ES-I3 (cell line): ENCODE results near the gene MFSD6.

Experiments
- H3K36me3 ChIP-seq: 2 replicates; pipeline ENCODE4 v1.6.1; 2013; ENCODE audit warnings: mild to moderate bottlenecking, low read length, control low read depth, moderate library complexity; ENCODE audit not compliant: insufficient read depth
- H3K4me1 ChIP-seq: 2 replicates; pipeline ENCODE4 v1.6.1; 2013; ENCODE audit warnings: mild to moderate bottlenecking, control low read depth, low read length; ENCODE audit not compliant: insufficient read depth
- H3K9ac ChIP-seq: 2 replicates; pipeline ENCODE4 v1.6.1; 2013; ENCODE audit warnings: low read depth, mild to moderate bottlenecking, low read length, moderate library complexity
- H3K9me3 ChIP-seq: 2 replicates; pipeline ENCODE4 v1.6.1; 2013; ENCODE audit warnings: mild to moderate bottlenecking, low read length, moderate library complexity; ENCODE audit not compliant: control insufficient read depth, insufficient read depth

Gene MFSD6

DNA sequence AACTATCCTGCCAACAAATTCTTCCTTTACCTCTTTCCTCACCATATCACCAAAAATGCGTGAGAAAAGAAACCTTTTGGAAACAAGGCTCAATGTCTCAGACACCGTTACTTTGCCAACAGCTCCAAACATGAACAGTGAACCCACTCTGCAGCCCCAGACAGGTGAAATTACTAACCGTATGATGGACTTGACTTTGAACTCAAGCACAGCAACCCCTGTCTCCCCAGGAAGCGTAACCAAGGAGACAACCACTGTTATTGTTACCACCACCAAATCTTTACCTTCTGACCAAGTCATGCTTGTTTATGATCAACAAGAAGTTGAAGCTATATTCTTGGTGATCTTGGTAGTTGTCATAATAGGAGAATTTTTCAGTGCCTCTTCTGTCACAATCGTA lies 28.4 kb downstream of the MFSD6 start:
- H3K36me3 ChIP-seq: no peaks in the 10 kb centered on the region
- H3K9ac ChIP-seq: no peak overlapping the region
- H3K4me1 ChIP-seq: no peaks in the 10 kb centered on the region
- H3K9me3 ChIP-seq: no peaks in the 10 kb centered on the region

DNA sequence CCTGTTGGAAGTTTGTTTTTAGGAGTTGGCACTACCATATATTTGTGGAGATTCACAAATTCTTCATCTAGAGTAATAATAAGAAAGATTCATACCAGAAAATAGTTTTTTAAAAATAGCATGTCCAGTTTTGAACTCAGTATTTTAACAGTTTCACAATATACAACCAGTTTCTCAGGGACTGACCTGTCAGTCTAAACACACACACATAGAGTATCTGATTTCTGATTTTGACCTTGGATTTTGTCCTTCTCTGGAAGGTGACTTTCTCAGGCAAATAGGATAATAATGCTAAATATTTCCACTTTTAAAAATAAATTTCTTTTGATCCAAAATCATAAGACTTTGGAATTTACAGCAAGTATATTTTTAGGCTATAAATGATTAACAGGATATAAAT lies 32.0 kb downstream of the MFSD6 start:
- Histone ChIP-seq H3K4me1 (no peaks in the 10 kb centered on the region), H3K9ac (no peak overlapping the region), H3K36me3 (no peaks in the 10 kb centered on the region), H3K9me3 (no peaks in the 10 kb centered on the region)

DNA sequence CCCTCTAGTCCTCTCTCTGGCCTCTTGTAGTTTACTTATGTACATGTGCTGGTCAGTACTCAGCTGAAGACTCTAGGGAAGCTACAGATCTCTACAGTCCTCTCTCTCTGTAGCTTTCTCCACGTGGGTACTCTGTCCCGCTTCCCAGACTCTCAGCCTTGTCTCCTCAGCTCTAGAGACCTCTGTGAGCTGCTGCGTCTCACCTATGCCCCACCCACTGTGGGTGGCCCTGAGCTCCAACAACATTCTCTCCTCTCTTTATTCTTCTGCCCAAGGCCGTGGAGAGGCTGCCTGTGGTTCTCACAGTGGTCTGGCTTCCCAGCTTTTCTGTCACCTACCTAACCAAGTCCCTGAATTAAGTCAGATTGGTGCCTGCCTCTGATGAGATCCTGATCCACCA lies 33.4 kb downstream of the MFSD6 start:
- no peaks in the 10 kb centered on the region for H3K9me3 ChIP-seq
- no peaks in the 10 kb centered on the region for H3K4me1 ChIP-seq
- no peaks in the 10 kb centered on the region for H3K36me3 ChIP-seq
- H3K9ac ChIP-seq: no peak overlapping the region

DNA sequence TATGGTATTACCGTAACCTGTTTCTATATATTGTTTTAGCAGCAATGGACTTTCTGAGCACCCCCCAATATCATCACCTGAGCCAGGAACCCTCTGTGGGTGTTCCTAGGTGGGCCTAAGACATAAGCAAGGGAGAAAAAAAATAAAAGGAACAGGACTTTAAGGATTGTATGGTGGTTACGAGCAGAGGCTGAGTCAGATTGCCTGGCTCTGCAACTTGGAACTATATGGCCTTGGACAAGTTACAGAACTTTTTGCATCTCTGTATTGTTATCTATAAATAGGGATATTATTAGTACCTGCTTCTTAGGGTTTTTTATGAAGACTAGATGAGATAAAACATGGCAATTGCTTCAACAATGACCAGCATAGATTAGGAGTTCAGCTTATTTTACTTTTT lies 34.9 kb downstream of the MFSD6 start:
- H3K36me3 ChIP-seq: no peaks in the 10 kb centered on the region
- H3K4me1 ChIP-seq: no peaks in the 10 kb centered on the region
- H3K9ac ChIP-seq: no peak overlapping the region
- H3K9me3 ChIP-seq: no peaks in the 10 kb centered on the region

DNA sequence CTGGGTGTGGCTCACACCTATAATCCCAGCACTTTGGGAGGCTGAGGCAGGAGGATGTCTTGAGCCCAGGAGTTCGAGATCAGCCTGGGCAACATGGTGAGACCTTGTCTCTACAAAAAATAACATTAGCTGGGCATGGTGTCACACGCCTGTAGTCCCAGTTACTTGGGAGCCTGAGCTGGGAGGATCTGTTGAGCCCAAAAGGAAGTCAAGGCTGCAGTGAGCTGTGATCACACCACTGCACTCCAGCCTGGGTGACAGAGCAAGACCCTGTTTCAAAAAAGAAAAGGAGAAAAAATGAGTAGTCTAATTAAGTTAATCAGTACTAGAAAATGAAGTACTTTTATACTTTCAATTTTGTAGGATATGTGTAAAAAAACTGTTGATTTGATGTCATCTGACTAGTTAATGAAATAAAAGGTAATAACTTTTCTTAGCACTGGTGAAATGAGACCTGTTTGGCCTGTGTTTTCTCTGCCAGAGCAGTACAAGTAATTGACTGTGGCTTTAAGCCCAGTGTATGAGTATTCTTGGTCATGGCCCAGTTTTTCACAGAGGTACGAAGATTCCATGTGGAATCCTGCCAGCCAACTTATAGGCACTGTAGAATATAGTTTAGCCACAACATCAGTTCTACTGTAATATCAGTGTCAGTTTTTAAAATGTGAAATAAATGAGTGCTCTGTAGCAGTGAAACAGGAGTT lies 35.8 kb downstream of the MFSD6 start:
- Histone ChIP-seq H3K9me3 (no peaks in the 10 kb centered on the region), H3K9ac (no peak overlapping the region), H3K36me3 (no peaks in the 10 kb centered on the region), H3K4me1 (no peaks in the 10 kb centered on the region)

DNA sequence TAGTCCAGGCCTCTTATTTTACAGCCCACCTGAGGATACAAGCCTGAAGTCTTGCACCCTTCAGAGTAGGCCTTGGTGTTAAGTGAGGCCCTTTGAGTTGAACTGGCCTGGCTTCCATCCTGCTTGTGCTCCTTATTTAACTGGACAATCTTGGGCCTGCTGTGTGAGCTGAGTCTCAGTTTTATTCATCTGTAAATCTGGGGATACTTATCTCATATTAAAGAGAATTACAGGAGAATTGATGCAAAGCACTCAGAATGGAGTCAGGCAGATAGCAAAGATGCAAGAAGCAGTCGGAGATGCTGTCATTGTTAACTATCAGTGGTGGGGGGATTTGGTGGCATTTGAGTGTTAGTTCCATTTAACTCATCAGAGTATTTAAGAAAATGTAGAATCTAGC lies 36.8 kb downstream of the MFSD6 start:
- no peaks in the 10 kb centered on the region for H3K4me1 ChIP-seq
- H3K9me3 ChIP-seq: no peaks in the 10 kb centered on the region
- no peak overlapping the region for H3K9ac ChIP-seq
- H3K36me3 ChIP-seq: no peaks in the 10 kb centered on the region

DNA sequence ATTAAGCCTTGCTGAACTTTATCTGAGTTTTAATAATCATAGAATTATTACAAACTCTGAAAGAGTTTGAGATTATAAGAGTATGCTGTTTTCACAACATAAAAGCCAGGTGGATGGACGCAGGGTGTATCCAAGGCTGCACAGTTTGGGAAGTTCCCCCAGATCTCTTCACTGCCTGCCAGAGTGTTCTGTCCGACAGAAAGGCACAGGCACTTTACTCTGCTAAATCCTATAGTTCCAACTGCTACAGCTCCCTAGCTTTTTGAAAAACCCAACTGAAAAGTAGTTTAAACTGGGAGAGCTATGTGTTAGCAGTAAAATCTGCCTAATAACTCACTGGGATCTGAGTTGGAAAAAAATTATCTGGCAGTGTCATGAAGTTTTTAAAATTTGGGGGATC lies 38.0 kb downstream of the MFSD6 start:
- Histone ChIP-seq H3K9ac (no peak overlapping the region), H3K36me3 (no peaks in the 10 kb centered on the region), H3K9me3 (no peaks in the 10 kb centered on the region), H3K4me1 (no peaks in the 10 kb centered on the region)

DNA sequence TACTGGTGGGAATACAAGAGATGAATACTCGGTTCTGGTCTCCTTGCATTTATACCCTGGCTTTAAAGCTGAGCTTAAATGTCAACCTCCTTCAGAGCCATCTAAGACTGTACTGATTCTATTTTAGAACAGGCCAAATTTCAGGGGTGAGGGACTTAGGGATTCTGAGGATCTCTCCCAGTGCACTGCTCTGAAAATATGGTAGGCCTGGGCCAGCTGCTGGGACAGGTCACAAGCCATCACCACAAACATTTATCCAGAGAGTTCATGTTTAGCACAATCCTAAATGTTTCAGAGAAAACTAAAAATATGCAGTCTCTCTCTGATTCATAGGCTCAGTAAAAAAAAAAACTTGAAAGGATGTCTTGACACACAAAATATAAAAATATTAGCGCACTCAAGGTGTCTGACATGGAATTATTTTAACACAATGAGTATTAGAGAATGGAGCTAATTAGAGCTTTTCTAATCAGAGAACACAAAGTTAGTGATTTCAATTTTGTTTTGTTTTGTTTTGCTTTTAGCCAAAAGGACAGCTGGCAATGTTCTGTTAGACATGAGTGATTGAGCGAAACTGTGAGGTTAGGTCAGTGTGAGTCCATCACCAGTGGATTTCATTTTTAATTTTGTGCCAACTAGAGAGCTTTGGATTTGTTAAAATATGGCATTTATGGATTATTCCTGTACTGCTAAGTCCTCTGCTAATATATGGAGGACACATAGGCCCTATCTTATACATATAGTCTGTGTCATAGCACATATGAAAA lies 38.8 kb downstream of the MFSD6 start:
- Histone ChIP-seq H3K9me3 (no peaks in the 10 kb centered on the region), H3K4me1 (no peaks in the 10 kb centered on the region), H3K9ac (no peak overlapping the region)

DNA sequence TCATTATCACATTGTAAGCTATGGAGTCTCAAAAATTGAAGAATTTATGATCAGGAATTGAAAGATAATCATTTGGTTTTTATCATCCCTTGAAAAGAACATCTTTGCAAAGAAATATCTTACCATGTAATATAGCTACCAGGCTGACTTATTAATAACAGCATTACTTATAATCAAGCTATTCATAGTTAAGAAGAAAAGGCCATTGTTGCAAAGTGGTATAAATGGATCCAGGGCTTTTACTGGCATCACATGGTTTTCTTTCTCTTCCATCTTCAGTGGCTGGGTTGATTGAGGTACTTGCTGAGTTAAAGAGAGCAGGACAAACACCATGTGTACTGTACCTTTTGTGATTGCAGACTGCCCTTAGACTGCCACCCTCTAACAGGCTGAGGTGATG lies 39.6 kb downstream of the MFSD6 start:
- no peak overlapping the region for H3K9ac ChIP-seq
- no peaks in the 10 kb centered on the region for H3K36me3 ChIP-seq
- no peaks in the 10 kb centered on the region for H3K4me1 ChIP-seq
- no peaks in the 10 kb centered on the region for H3K9me3 ChIP-seq

More for the DNA sequence above, 38.8 kb downstream of the MFSD6 start:
- no peaks in the 10 kb centered on the region for H3K36me3 ChIP-seq

DNA sequence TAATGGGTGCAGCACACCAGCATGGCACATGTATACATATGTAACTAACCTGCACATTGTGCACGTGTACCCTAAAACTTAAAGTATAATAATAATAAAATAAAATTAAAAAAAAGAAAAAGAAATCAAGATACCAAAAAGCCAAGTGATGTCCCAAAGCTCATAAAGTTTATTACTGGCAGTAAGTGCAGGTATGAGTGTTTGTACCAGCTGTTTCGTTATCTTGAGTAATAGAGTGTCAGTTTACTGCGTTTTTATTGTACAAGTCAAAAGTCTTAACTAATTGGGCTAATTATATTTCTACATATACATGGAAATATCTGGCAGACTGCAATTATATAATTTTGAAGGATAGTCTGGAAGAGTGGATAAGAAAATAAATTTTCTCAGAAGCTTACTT lies 41.8 kb downstream of the MFSD6 start:
- no peaks in the 10 kb centered on the region for H3K36me3 ChIP-seq
- H3K9me3 ChIP-seq: no peaks in the 10 kb centered on the region
- no peaks in the 10 kb centered on the region for H3K4me1 ChIP-seq
- no peak overlapping the region for H3K9ac ChIP-seq

DNA sequence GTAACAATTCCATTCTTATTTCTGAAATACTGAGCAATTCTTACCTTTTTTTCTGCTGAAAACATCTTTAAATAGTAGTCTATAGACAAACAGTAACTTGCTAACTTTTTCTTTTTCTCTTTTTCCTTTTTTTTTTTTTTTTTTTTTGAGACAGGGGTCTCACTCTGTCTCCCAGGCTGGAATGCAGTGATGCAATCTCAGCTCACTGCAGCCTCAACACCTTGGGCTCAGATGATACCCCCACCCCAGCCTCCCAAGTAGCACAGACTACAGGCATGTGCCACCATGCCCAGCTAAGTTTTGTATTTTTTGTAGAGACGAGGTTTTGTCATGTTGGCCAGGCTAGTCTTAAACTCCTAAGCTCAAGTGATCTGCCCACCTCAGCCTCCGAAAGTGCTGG lies 42.2 kb downstream of the MFSD6 start:
- no peak overlapping the region for H3K9ac ChIP-seq
- no peaks in the 10 kb centered on the region for H3K4me1 ChIP-seq
- H3K36me3 ChIP-seq: no peaks in the 10 kb centered on the region
- no peaks in the 10 kb centered on the region for H3K9me3 ChIP-seq

DNA sequence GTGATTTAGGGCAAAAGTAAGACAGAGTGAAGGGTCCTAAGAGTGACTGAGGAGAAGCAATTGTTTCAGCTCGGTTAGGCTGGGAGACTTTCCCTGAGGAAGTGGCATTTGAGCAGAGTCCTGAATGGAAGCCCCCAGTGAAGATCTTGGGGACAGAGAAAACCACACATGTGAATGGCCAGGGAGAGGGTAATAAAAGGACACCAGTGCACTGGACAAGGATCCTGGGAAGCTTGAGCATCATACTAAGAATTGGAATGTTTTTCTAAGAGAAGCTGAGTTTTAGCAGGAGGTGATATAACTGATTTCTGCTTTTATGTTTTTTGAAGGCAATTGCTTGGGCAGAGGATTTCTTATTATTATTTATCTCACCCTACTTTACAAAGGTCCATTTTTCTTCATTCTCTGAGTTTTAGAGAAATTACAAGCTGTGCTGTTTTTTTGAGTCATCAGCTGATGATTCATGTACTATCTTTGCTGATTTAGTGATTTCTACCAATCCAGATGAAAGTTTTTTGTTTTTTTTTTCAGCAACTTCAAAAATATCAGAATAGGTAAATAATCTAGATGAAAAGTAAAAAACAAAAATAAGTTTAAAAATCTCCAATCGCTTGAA lies 43.5 kb downstream of the MFSD6 start:
- H3K9me3 ChIP-seq: no peaks in the 10 kb centered on the region
- no peak overlapping the region for H3K9ac ChIP-seq
- no peaks in the 10 kb centered on the region for H3K36me3 ChIP-seq
- no peaks in the 10 kb centered on the region for H3K4me1 ChIP-seq

DNA sequence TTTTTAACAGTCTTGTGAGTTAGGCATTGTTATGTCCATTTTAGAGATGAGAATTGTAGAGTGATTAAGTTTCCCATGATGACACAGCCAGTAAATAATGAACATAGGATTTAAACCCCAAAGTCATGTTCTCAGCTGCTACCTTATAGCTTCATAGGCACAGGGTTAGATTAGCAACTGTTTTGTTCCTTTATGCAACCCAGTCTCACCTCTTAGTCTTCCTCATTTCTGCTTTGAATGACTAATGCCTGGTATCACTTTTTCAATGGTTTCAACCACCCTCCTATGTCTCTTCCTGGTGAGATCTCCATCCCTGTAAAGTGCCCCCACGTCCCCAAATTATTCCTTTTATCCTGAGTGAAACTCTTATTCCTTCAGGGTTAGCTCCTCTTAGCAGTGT lies 44.3 kb downstream of the MFSD6 start:
- Histone ChIP-seq H3K36me3 (no peaks in the 10 kb centered on the region), H3K9me3 (no peaks in the 10 kb centered on the region), H3K4me1 (no peaks in the 10 kb centered on the region), H3K9ac (no peak overlapping the region)

DNA sequence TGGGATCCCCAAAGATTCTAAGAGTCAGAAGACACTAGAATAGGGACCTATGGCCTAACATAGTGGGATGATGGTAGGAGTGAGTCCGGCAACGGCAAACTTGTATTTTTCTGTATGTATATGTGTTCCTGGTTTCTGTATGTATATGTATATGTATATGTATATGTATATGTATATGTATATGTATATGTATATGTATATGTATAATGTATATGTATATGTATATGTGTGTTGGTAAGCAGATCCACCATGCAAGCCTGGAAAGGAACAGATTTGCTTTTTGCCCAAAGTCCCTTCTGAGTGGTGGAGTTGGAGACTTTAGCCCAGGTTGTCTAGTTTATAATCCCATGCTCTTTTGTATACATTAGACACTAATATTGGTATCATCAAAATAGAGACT lies 46.6 kb downstream of the MFSD6 start:
- H3K36me3 ChIP-seq: no peaks in the 10 kb centered on the region
- H3K9me3 ChIP-seq: no peaks in the 10 kb centered on the region
- H3K9ac ChIP-seq: no peak overlapping the region
- H3K4me1 ChIP-seq: no peaks in the 10 kb centered on the region
